NCI-H345 treated with DMSO at 0.1 percent for 48 hours (cell line): ENCODE results near the gene RALGAPA1.
"Not testable (repeated sequence)": the region's sequence is repeated elsewhere in the genome, so short reads cannot be mapped to it uniquely, and the experiment has no call there.

ENCODE experiments used
- DNase-seq: peaks from one replicate; lab custom pipeline; 2025; ENCODE audit not compliant: unreplicated experiment; lab: John Stamatoyannopoulos, UW

The RALGAPA1 gene

DNA sequence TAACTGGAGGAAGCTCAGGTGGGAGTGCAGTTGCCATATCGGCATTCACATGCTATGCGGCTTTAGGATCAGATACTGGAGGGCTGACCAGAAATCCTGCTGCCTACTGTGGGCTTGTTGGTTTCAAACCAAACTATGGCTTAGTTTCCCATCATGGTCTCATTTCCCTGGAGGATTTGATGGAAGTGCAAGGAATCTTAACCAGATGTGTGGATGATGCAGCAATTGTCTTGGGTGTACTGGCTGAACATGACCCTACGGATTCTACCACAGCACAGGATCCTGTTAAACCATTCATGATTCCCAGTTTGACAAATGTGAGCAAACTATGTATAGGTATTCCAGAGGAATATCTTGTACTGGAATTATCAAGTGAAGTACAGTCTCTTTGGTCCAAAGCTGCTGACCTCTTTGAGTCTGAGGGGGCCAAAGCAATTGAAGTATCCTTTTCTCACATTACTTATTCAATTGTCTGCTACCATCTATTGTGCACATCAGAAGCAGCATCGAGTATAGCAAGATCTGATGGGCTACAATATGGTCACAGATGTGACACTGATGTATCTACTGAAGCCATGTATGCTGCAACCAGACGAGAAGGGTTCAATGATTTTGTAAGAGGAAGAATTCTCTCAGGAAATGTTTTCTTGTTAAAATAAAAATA lies 42.9 kb downstream of the RALGAPA1 start:
- no peak for DNase-seq

DNA sequence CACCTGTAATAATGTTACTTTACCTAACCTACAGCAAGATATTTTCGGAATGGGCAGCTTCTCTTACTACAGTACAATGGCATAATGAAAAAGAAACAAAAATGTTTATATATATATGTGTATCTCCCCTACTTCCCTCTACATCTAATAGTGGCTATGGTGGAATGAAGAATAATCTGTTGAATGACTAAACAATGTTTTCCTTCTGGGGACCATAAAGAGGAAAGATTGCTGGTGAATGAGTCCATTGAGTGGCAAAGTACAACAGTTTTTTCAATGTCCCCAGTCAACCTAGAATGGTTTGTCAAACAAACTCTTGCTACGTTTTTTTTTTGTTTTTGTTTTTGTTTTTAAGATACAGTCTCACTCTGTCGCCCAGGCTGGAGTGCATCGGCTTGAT lies 47.2 kb downstream of the RALGAPA1 start:
- DNase-seq: no peak

DNA sequence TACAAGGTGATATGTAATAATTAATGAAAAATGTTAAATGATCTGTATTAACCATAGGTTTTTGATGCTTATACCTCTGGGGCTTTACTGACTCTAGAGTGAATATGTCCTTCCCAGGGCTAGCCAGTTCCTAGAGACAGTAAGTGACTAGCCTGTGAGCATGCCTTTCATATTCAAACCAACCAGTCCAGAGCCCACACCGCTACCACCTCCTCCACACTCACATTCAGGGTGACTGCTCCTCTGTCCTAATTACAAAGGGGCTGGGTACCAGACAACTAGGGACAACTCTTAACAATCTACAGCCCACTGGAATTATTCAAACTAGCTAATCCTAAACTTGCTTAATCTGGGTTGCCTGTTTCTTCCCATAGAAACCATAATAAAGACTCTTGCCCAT lies 49.0 kb downstream of the RALGAPA1 start:
- no peak for DNase-seq

DNA sequence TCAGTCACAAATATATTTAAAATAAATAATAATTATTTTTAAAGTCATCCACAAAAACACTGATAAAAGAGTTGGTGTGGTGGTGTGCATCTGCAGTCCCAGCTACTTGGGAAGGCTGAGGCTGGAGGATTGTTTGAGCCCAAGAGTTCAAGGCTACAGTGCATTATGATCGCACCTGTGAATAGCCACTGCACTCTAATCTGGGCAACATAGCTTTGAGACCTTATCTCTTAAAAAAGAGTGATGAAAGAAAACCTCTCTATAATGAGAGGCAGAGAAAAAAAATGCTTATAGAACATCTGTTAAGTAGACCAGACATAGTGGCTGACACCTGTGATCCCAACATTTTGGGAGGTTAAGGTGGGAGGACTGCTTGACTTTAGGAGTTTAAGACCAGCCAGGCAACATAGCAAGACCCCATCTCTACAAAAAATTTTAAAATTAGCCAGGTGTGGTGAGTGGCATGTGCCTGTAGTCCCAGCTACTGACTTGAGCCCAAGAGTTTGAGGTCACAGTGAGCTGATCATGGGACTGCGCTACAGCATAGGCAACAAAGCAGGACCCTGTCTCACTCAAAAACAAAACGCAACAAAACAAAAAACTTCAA lies 50.5 kb downstream of the RALGAPA1 start:
- no peak for DNase-seq

DNA sequence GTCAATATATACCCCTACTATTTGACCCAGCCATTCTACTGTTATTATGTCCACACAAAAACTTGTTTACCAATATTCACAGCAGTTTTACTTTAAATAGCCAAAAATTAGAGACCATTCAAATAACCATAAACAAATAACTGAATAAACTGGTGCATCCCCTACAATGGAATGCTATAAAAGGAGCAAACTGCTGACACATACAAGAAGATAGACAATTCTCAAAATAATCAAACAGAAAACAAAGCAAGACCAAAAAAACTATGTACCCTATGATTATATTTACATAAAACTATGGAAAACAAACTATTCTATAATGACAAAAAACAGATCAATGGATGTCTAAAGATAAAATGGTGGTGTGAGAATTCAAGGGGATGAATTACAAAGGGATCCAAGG lies 54.4 kb downstream of the RALGAPA1 start:
- DNase-seq: no peak

DNA sequence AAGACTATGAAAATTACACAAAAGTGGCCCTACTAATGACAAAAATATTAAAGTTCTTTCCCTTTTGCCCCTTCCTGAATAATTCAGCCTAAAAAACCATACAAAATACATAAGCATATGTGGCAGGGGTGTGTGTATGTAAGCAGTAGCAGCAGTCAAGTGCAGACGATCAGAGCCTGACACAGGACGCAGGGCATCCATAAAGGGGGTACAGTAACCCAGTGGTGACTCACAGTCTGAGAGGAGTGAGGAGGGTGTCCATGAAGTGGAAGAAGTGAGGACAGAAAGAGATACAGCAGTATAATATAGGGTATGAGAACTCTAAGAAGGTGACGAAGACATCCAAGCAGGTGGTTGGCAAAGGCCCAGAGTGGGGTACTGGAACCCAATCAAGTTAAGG lies 56.7 kb downstream of the RALGAPA1 start:
- DNase-seq: no peak

DNA sequence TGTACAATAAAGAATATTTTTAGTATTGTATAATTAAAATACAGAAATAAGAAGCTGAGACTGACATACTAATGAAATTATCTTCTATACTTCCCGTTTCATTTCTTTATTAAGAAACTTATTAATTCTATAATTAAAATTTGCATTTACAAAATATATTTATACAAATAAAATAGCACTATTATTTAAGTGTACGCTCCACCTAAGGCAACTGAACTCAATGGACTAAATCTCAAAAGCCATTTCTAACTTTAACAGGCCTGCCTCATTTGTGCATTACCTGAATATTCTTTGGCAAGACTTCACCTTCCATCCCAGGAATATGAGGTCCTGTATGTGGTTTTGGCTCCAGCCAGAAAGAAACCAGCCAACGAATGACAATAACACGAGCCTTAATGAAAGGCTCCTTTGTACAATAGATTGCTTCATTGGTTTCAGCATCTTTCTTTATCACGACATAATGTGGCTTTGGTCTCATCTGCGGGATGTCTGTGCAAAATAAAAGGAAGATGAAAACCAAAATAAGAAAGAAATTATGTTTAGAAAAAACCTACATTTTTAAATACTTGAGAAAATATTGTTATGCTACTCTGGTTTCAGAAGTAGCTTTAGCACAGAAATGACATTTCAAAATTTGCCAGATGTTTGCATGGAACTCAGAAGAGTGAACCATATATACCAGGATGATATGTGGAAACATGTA lies 58.7 kb downstream of the RALGAPA1 start:
- DNase-seq: no peak

DNA sequence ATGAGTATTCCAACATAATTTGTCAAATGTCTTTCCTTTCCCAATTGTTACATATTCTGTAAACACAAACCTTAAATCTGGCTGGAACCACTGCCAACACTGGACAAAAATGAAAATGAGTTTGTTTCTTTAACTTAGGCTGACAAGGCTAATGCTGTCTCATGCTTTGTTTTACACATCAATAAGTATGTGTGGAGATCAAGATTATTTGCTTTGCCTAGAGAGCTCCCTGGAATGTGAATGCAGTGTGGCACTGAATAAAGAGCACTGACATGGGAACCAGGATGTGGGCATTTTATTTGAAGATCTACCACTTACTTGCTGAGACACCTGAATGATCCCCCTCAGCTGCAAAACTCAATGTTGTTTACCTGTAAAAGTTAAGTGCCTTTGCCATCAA lies 61.7 kb downstream of the RALGAPA1 start:
- no peak for DNase-seq

DNA sequence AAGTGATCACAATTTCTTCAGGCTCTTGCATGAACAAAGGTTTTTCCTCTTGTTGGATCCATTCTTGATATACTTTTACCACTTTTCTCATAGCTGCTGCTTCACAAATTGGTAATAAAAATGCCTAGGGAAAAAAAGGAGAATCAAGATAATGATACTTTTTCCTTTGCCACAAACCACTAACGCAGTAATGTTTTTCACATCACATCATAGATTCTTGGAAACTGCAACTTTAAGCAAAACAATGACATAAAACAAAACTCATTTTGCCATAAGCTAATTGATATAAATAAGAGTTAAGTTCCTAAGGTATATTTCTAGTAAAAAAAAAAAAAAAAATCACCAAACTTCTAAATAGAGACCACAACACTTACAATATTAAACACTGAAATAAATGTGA lies 66.7 kb downstream of the RALGAPA1 start:
- DNase-seq: no peak

DNA sequence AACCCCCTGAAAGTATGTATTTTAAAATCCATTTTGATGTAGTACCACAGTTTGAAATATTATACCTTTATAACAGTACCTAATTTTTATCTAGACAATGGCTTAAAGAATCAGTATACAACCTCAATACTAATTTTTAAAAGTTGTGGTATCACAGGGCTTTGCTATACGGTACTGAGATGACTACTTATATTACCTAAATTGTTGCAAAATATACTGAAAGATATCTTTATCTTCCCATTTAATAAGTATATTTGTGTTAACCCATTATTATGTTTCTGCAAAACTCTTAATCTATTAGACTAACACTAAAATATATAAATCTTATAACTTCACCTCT lies 67.1 kb downstream of the RALGAPA1 start:
- DNase-seq: no peak

DNA sequence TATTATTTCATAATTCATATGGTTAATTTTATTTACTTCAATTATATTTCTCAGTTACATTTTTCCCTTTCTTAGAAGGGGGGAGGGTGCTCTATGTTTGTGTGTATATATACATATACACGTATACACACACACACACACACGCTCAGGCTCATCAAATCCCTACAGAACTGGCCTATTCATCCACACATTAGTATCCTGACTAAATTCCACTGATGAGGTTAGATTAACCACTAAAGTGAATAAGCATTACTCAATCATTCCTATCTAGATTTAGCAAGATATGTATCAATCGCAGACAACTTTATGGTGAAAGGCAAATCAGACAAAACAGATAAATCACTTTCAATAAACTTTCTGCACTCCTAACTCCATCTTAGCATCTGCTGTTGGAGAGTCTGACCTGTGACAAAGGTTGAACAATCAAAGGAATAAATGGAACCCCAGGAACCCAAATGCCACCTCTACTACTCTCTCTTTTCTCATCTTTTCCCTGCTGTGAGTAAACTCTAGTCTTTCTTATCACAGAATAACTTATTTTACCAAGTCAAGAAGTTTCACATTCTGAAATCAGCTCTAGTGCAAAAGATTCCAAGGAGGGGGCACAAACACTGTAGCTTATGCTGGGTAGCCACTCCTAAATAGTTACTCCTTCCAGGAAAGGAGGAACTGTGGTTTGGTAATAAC lies 67.6 kb downstream of the RALGAPA1 start:
- no peak for DNase-seq

DNA sequence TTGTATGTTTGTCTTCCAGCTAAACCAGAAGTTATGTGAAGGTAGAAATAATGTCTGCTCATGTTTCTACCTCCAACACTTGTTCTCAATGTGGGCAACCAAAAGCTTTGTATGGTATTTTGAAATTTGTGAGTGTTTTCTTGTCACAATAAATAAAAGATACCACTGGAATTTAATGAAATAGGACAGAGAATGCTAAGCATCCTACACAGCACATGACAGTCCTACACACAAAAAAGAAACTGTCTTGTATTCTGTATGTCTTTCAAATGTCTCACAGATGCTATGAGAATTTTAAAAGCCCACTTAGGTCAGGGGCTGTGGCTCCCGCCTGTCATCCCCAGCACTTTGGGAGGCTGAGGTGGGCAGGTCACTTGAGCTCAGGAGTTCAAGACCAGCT lies 68.9 kb downstream of the RALGAPA1 start:
- DNase-seq: no peak

DNA sequence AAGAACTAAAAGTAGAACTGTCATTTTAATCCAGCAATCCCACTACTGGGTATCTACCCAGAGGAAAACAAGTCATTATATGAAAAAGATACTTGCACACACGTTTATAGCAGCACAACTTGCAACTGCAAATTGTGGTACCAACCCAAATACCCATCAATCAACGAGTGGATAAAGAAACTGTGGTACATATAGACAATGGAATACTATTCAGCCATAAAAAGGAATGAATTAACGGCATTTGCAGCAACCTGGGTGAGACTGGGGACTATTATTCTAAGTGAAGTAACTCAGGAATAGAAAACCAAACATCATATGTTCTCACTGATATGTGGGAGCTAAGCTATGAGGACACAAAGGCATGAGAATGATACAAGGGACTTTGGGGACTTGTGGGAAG lies 73.9 kb downstream of the RALGAPA1 start:
- not testable (repeated sequence) for DNase-seq

DNA sequence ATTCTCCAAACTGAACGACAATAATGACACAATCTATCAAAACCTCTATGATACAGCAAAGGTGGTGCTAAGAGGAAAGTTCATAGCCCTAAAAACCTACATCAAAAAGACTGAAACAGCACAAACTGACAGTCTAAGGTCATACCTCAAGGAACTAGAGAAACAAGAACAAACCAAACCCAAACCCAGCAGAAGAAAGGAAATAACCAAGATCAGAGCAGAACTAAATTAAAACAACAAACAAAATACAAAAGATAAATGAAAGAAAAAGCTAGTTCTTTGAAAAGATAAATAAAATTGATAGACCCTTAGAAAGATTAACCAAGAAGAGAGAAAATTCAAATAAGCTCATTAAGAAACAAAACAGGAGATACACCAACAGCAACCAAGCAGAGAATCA lies 75.6 kb downstream of the RALGAPA1 start:
- not testable (repeated sequence) for DNase-seq

DNA sequence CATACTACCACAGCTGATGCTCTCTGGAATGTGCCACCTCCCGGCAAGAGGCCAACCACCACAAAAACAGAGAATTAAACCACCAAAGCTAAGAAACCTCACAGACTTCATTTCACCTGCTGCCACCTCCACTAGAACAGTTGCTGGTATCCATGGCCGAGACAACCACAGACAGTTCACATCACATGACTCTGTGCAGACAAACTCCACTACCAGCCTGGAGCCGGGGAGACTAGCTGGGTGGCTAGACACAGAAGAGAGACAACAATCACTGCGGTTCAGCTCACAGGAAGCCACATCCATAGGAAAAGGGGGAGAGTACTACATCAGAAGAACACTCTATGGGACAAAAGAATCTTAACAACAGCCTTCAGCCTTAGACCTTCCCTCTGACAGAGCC lies 78.2 kb downstream of the RALGAPA1 start:
- no peak for DNase-seq

DNA sequence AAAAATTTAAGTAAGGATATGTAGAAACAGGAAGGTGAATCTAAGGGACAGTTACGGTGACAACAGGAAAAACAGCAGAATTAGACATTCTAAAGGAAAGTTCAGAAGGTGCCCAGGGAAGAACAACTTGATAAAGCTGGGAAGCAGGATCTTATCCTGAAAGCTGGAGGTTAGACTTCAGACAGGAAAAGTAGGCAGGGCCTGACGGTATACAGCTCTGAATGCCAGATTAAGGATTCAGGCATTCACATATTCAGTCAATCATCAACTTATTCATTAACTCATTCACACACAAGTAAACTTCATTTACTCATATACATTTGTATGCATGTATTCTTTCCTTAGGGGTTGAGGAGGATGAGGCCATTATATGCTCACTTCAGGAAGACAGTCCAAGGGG lies 81.3 kb downstream of the RALGAPA1 start:
- no peak for DNase-seq

DNA sequence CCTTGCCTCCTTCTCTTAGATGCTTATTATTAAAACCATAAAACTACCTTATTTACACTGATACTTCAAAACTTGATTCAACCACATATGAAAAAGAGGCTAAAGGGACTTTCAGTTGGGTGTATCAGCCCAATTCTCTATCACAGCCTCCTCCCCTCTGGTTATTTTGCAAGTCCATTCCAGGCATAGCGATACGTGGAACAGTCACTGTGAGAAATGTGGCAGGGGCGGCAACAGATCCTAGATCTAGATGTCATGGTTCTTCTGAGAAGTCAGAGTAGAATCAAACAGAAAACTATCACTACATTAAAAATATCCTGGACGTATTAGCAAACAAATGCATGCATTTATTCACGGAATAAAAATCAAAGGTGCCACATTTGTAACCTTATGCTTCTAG lies 83.2 kb downstream of the RALGAPA1 start:
- DNase-seq: no peak

DNA sequence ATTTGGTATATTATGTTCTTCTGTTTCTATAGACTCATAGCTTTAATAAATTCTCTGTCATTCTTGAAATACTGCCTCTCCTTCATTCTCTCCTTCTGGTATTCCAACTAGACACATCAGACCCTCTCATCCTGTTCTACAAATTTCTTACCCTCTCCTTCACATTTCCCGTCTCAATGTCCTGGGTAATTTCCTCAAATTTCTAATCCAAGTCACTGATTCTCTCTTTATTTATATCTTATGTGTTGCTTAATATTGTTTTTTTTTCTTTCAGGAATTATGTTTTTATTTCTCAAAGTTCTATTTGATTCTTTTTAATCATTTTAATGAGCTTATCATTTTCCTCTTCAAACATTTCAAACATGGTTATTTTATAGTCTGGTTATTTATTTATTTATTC lies 94.0 kb downstream of the RALGAPA1 start:
- no peak for DNase-seq

DNA sequence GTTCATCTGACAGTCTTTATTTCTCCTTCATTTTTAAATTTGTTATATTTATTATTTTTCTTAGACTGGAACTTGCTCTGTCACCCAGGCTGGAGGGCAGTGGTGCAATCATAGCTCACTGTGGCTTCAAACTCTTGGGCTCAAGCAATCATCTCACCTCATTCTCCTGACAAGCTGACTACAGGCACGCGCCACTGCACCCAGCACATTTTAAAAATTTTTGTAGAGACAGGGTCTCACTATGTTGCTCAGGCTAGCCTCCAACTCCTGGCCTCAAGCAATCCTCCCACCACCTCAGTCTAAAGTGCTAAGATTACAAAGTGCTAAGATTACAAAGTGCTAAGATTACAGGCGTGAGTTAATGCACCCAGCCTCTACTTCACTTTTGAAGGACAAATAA lies 96.6 kb downstream of the RALGAPA1 start:
- DNase-seq: no peak

DNA sequence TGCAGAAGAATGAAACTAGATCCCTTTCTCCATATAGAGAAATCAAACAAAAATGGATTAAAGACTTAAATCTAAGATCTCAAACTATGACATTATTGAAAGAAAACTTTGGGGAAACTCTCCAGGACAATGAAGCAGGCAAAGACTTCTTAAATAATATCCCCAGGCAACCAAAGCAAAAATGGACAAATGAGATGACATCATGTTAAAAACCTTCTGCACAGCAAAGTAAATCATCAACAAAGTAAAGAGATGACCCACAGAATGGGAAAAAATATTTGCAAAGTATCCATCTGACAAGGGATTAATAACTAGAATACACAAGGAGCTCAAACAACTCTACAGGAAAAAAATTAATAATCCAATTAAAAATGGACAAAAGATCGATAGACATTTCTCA lies 101.0 kb downstream of the RALGAPA1 start:
- no peak for DNase-seq

DNA sequence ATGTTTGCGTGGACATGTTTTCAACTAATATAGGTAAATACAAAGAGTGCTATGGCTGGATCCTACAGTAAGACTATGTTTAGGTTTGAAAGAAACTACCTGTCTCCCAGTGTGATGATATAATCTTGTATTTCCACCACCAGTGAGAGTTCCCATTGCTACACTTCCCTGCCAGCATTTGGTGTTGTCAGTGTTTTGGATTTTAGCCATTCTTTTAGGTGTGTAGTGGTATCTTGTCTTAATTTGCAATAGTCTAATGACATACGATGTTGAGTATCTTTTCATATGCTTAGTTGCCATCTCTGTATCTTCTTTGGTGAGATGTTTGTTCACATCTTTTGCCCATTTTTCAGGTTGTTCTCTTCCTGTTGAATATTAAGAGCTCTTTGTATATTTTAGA lies 103.5 kb downstream of the RALGAPA1 start:
- no peak for DNase-seq
